DOHH2 (cell line): ENCODE data around the gene SVIL.
"Not testable (repeated sequence)": the region's sequence is repeated elsewhere in the genome, so short reads cannot be mapped to it uniquely, and the experiment has no call there.

Experiments used
- H3F3A ChIP-seq: fragments of 200-600 bp; sonication (generic), shearing (Covaris generic); 2 replicates; pipeline ENCODE4 v1.6.0; 2016; ENCODE audit warnings: antibody characterized with exemption, mild to moderate bottlenecking; ENCODE audit not compliant: control insufficient read depth, insufficient read depth
- H3K27ac ChIP-seq: fragments of 200-600 bp; sonication (generic); 2 replicates; pipeline ENCODE4 v1.5.1; 2014; ENCODE audit warnings: low read depth, mild to moderate bottlenecking, low read length, moderate library complexity
- H3K27me3 ChIP-seq: fragments of 200-600 bp; sonication (generic); 2 replicates; pipeline ENCODE4 v1.6.1; 2014; ENCODE audit warnings: mild to moderate bottlenecking, low read length, mixed read lengths; ENCODE audit not compliant: control insufficient read depth
- H3K36me3 ChIP-seq: fragments of 200-600 bp; sonication (generic); 2 replicates; pipeline ENCODE4 v1.6.1; 2014; ENCODE audit warnings: mild to moderate bottlenecking, low read length, moderate library complexity, mixed read lengths; ENCODE audit not compliant: control insufficient read depth
- H3K4me1 ChIP-seq: fragments of 200-600 bp; sonication (generic); 2 replicates; pipeline ENCODE4 v1.6.1; 2014; ENCODE audit warnings: mild to moderate bottlenecking, low read length, mixed read lengths; ENCODE audit not compliant: control insufficient read depth
- H3K4me2 ChIP-seq: fragments of 200-600 bp; sonication (generic); 2 replicates; pipeline ENCODE4 v1.6.0; 2014; ENCODE audit warnings: mild to moderate bottlenecking, low read length, moderate library complexity
- H3K4me3 ChIP-seq: fragments of 200-600 bp; sonication (generic); 2 replicates; pipeline ENCODE4 v1.5.1; 2014; ENCODE audit warnings: mild to moderate bottlenecking, low read length, mixed read lengths
- H3K79me2 ChIP-seq: fragments of 200-600 bp; sonication (generic); 2 replicates; pipeline ENCODE4 v1.6.1; 2014; ENCODE audit warnings: mild to moderate bottlenecking, low read length, mixed read lengths; ENCODE audit not compliant: control insufficient read depth
- H3K9me2 ChIP-seq: fragments of 200-600 bp; sonication (generic); replicated peaks from 2 replicates; pipeline ENCODE4 v1.6.1; 2014; ENCODE audit warnings: mild to moderate bottlenecking, low read length, mixed read lengths; ENCODE audit not compliant: control insufficient read depth
- H3K9me3 ChIP-seq: fragments of 200-600 bp; sonication (generic); 2 replicates; pipeline ENCODE4 v1.6.1; 2014; ENCODE audit warnings: antibody characterized with exemption, low read length, mixed read lengths; ENCODE audit not compliant: control insufficient read depth, insufficient read depth
- H4K20me1 ChIP-seq: fragments of 200-600 bp; sonication (generic); 2 replicates; pipeline ENCODE4 v1.6.0; 2014; ENCODE audit warnings: low read depth, mild to moderate bottlenecking, antibody characterized with exemption, low read length, moderate library complexity; ENCODE audit not compliant: control insufficient read depth, insufficient read depth
- EZH2phosphoT487 ChIP-seq: fragments of 200-600 bp; sonication (generic); IDR thresholded peaks from 2 replicates; pipeline ENCODE4 v1.6.1; 2017; ENCODE audit warnings: borderline replicate concordance, mild to moderate bottlenecking, antibody characterized with exemption, low read length, moderate library complexity, mixed read lengths
- TF ChIP-seq, protein P1 (sequence below): fragments of 200-600 bp; sonication (generic); IDR thresholded peaks from one replicate; pipeline ENCODE4 v1.5.1; 2014; ENCODE audit warnings: antibody characterized with exemption, mild to moderate bottlenecking, low read depth, low read length; ENCODE audit not compliant: poor library complexity, severe bottlenecking

The SVIL gene

DNA sequence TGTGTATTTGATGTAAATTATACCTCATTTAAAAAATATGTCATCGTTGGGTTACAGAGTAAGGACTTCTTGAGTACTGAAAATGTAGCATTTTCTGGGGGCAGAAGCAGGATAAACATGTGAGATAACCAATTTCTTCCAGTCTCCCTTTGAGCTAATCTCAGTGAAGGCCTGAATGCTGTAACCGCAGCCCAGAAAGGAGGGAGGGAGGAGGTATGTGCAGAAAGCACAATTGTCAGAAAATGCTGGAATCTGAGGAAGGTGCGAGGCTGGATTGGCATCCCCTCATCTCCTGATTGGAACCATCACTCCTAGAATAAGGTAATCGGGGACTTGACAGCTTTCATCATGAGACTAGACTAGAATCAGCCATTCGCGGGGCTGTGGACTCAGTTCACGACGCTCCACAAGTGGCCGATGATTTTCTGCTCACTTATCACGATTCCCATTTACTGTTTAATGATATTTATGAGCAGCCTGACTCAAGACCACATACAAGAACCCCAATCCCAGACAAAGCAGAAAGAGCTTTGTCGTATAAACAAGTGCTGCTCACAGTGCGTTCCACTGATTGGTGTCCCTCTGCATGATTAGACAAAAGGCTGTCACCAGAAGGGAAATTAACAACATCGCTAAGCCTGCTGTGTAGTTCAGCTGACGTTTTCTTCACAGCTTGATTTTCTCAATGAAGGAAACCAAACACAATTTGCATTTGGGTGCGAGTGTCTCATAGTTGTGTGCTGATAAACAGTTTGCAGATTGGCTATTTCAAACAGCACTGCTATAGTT is 93.2 kb downstream of the SVIL start:
- H3K4me1 ChIP-seq, result peaks cover 7% of the 10 kb centered on the region
- no peaks in the 10 kb centered on the region for H3K9me2 ChIP-seq
- no peaks in the 10 kb centered on the region for H3K36me3 ChIP-seq
- H3K27me3 ChIP-seq, result no peaks in the 10 kb centered on the region
- no peaks in the 10 kb centered on the region for H4K20me1 ChIP-seq
- no peak overlapping the region for H3K27ac ChIP-seq
- TF ChIP-seq, protein P1, sequence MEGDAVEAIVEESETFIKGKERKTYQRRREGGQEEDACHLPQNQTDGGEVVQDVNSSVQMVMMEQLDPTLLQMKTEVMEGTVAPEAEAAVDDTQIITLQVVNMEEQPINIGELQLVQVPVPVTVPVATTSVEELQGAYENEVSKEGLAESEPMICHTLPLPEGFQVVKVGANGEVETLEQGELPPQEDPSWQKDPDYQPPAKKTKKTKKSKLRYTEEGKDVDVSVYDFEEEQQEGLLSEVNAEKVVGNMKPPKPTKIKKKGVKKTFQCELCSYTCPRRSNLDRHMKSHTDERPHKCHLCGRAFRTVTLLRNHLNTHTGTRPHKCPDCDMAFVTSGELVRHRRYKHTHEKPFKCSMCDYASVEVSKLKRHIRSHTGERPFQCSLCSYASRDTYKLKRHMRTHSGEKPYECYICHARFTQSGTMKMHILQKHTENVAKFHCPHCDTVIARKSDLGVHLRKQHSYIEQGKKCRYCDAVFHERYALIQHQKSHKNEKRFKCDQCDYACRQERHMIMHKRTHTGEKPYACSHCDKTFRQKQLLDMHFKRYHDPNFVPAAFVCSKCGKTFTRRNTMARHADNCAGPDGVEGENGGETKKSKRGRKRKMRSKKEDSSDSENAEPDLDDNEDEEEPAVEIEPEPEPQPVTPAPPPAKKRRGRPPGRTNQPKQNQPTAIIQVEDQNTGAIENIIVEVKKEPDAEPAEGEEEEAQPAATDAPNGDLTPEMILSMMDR, result no peak
- TF ChIP-seq EZH2phosphoT487, result no peak
- H3F3A ChIP-seq, result no peaks in the 10 kb centered on the region
- H3K79me2 ChIP-seq, result no peaks in the 10 kb centered on the region
- no peaks in the 10 kb centered on the region for H3K9me3 ChIP-seq
- H3K4me2 ChIP-seq, result no peak overlapping the region
- no peak overlapping the region for H3K4me3 ChIP-seq

DNA sequence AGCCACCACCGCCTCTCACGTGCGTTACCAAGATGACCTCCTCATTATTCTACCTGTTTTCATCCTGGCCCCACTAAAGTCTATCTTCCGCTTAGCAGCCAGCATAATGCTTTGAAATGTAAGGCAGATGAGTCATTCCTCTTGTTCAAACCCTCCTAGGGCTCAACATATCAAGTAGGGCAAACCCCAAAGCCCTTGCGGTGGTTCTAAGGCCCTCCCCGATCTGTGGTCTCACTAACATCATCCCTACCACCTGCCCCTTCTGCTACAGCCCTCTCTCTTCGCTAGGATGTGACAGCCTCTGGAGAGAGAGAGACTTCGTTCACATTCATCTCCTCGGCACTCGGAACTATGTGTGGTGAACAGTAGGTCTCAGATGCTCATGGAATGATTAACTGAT is 94.8 kb downstream of the SVIL start:
- Histone ChIP-seq H3K79me2 (no peaks in the 10 kb centered on the region), H3K4me3 (no peak overlapping the region), H3K9me2 (no peaks in the 10 kb centered on the region), H3K4me1 (peaks cover 7% of the 10 kb centered on the region), H4K20me1 (no peaks in the 10 kb centered on the region), H3F3A (no peaks in the 10 kb centered on the region), H3K27ac (no peak overlapping the region), H3K27me3 (no peaks in the 10 kb centered on the region), H3K4me2 (no peak overlapping the region), H3K9me3 (no peaks in the 10 kb centered on the region), H3K36me3 (no peaks in the 10 kb centered on the region)
- TF ChIP-seq, protein P1, result no peak
- no peak for TF ChIP-seq EZH2phosphoT487

DNA sequence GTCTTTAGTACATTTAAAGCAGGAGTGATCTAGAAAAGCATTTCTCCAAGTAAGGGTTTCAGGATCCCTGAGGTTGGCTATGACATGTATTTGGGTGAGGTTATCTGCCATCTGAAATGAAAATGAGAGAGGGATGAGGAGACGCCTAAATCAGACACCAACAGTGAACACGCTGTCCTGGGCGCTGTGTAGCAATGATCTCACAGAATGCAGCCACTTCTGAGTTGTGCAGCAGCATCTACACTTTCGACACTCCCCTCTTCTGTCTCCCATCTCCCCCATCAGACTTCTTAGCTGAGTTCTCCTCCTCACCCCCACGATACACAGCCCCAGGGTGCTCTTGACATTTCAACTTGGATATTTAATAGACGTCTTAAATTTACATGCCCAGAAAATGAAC is 95.4 kb downstream of the SVIL start:
- Histone ChIP-seq H3K36me3 (no peaks in the 10 kb centered on the region), H3K27ac (no peak overlapping the region), H4K20me1 (no peaks in the 10 kb centered on the region), H3K9me2 (no peaks in the 10 kb centered on the region), H3K9me3 (no peaks in the 10 kb centered on the region), H3K4me3 (no peak overlapping the region), H3K27me3 (no peaks in the 10 kb centered on the region), H3F3A (no peaks in the 10 kb centered on the region), H3K79me2 (no peaks in the 10 kb centered on the region), H3K4me1 (peaks cover 7% of the 10 kb centered on the region), H3K4me2 (no peak overlapping the region)
- TF ChIP-seq, protein P1, result no peak
- TF ChIP-seq EZH2phosphoT487, result no peak

DNA sequence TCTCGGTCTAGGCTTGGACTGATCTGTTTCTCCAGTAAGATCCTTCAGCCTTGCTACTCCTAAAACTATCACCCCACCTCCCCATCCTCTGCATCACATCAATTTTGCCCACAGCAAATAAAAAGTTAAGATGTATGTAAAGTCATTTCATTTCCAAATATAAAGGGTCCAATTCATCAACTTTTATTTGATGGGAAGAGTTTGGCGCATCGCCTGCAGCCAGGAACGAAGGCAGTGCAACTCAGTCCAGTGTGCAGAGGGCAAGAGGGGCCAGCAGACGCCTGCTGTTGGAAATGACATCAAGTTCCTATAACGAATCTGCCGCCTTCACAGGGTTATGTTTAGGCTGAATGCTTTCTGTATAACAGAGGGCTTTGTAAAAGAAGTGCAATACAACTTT is 97.0 kb downstream of the SVIL start:
- H3K9me3 ChIP-seq, result no peaks in the 10 kb centered on the region
- H3F3A ChIP-seq, result no peaks in the 10 kb centered on the region
- H3K4me3 ChIP-seq, result no peak overlapping the region
- TF ChIP-seq, protein P1, result no peak
- TF ChIP-seq EZH2phosphoT487, result no peak
- no peaks in the 10 kb centered on the region for H3K9me2 ChIP-seq
- no peaks in the 10 kb centered on the region for H3K4me1 ChIP-seq
- H3K36me3 ChIP-seq, result no peaks in the 10 kb centered on the region
- no peak overlapping the region for H3K27ac ChIP-seq
- H3K79me2 ChIP-seq, result no peaks in the 10 kb centered on the region
- H3K27me3 ChIP-seq, result no peaks in the 10 kb centered on the region
- H3K4me2 ChIP-seq, result no peak overlapping the region
- no peaks in the 10 kb centered on the region for H4K20me1 ChIP-seq

DNA sequence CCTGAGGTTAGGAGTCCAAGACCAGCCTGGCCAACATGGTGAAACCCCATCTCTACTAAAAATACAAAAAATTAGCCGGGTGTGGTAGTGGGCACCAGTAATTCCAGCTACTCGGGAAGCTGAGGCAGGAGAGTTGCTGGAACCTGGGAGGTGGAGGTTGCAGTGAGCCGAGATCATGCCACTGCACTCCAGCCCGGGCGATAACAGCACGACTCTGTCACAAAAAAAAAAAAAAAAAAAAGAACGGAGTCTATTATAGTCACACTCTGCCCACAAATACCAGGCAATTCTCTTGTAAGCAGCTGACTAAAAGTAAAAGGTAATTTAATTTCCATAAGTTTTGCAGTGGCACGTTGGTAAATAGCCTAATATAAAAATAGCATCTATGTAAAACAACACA is 98.1 kb downstream of the SVIL start:
- not testable (repeated sequence) for H3K27me3 ChIP-seq, H3K9me2 ChIP-seq, H3F3A ChIP-seq, H3K9me3 ChIP-seq, H3K4me3 ChIP-seq, H3K27ac ChIP-seq, H3K79me2 ChIP-seq, H4K20me1 ChIP-seq, H3K4me1 ChIP-seq, H3K36me3 ChIP-seq, H3K4me2 ChIP-seq
